SK-N-SH (cell line): Measurements from ENCODE around the gene CACNA1E. TPM values are rescaled to one million over a fixed set of nuclear protein-coding genes. Genes with fewer than 3 reads are reported as not detected.

Source experiments
- CTCF ChIA-PET: fragments of 300-600, 350-600 bp; formaldehyde crosslinking; extraction: SDS; loops from one replicate; lab custom pipeline; 2021; lab: Yijun Ruan, JAX
- POLR2A ChIA-PET: fragments of 350-600 bp; sonication (Branson Sonifier 250); formaldehyde crosslinking; extraction: SDS; loops from one replicate; lab custom pipeline; 2020; ENCODE audit warnings: antibody characterized with exemption, inconsistent platforms; lab: Yijun Ruan, JAX
- DNase-seq: peaks from one replicate; pipeline ENCODE4 v3.0.0; 2012
- H2AFZ ChIP-seq: fragments of 200-600 bp; sonication (generic); 2 replicates; pipeline ENCODE4 v1.8.1; 2016; ENCODE audit warnings: antibody characterized with exemption, mild to moderate bottlenecking, low read depth
- H3F3A ChIP-seq: fragments of 200-600 bp; sonication (generic); replicated peaks from 2 replicates; pipeline ENCODE3; 2016; ENCODE audit warnings: antibody characterized with exemption, mild to moderate bottlenecking; ENCODE audit not compliant: insufficient read depth
- H3K27ac ChIP-seq, 2 experiments: fragments of 200-500 bp in 1 of 2; fragments of 200-600 bp in 1 of 2; sonication (Bioruptor generic) in 1 of 2; sonication (generic), shearing (Covaris generic) in 1 of 2; 2 replicates each; pipeline versions ENCODE4 v1.5.1 to v1.6.1; 2014 to 2016; ENCODE audit warnings: low read depth in 2 of 2, inconsistent platforms in 1 of 2, low read length in 1 of 2, mild to moderate bottlenecking in 1 of 2, mixed read lengths in 1 of 2
- H3K27me3 ChIP-seq: fragments of 200-600 bp; sonication (generic), shearing (Covaris generic); 2 replicates; pipeline ENCODE4 v1.6.1; 2016; ENCODE audit warnings: mixed run types; ENCODE audit not compliant: insufficient read depth
- H3K36me3 ChIP-seq, 2 experiments: fragments of 200-500 bp in 1 of 2; fragments of 200-600 bp in 1 of 2; sonication (Bioruptor generic) in 1 of 2; sonication (generic) in 1 of 2; replicated peaks in 1 of 2; 2 replicates each; pipeline versions ENCODE3 to v1.5.1; 2014 to 2016; ENCODE audit warnings: low read length in 1 of 2, mild to moderate bottlenecking in 1 of 2; ENCODE audit not compliant: insufficient read depth in 2 of 2, control insufficient read depth in 1 of 2
- H3K4me1 ChIP-seq, 2 experiments: fragments of 200-500 bp in 1 of 2; fragments of 200-600 bp in 1 of 2; sonication (Bioruptor generic) in 1 of 2; sonication (generic), shearing (Covaris generic) in 1 of 2; 2 replicates each; pipeline versions ENCODE4 v1.5.1 to v1.6.1; 2014 to 2016; ENCODE audit warnings: low read depth in 1 of 2, low read length in 1 of 2, mixed run types in 1 of 2; ENCODE audit not compliant: insufficient read depth in 2 of 2, control insufficient read depth in 1 of 2
- H3K4me2 ChIP-seq: fragments of 200-600 bp; sonication (generic), shearing (Covaris generic); 2 replicates; pipeline ENCODE4 v1.6.1; 2017; ENCODE audit warnings: mixed run types
- H3K4me3 ChIP-seq, 2 experiments: fragments of 200-500 bp in 1 of 2; fragments of 200-600 bp in 1 of 2; sonication (Bioruptor generic) in 1 of 2; sonication (generic), shearing (Covaris generic) in 1 of 2; 2 replicates each; pipeline versions ENCODE4 v1.5.1 to v1.8.1; 2014 to 2016; ENCODE audit warnings: low read depth in 2 of 2, inconsistent platforms in 1 of 2, low read length in 1 of 2, mild to moderate bottlenecking in 1 of 2, mixed read lengths in 1 of 2, moderate library complexity in 1 of 2
- H3K79me2 ChIP-seq: fragments of 200-600 bp; sonication (generic); 2 replicates; pipeline ENCODE4 v1.8.1; 2017; ENCODE audit warnings: mild to moderate bottlenecking; ENCODE audit not compliant: insufficient read depth
- H3K9ac ChIP-seq: fragments of 200-600 bp; sonication (generic); 2 replicates; pipeline ENCODE4 v1.6.1; 2017; ENCODE audit warnings: mixed run types
- H3K9me2 ChIP-seq: fragments of 200-600 bp; sonication (generic); 2 replicates; pipeline ENCODE4 v1.6.1; 2017; ENCODE audit warnings: mixed run types
- H3K9me3 ChIP-seq: fragments of 200-600 bp; sonication (generic); 2 replicates; pipeline ENCODE4 v1.6.1; 2017; ENCODE audit warnings: mixed run types, mild to moderate bottlenecking, moderate library complexity
- H4K20me1 ChIP-seq: fragments of 200-600 bp; sonication (generic); 2 replicates; pipeline ENCODE4 v1.6.1; 2017; ENCODE audit warnings: mild to moderate bottlenecking, mixed run types; ENCODE audit not compliant: insufficient read depth
- CTCF ChIP-seq: fragments of 200-600 bp; sonication (generic); IDR thresholded peaks from 2 replicates; pipeline ENCODE4 v1.6.1; 2017; ENCODE audit warnings: antibody characterized with exemption, mild to moderate bottlenecking, moderate library complexity
- EP300 ChIP-seq, 2 experiments: IDR thresholded peaks; 2 replicates each; pipeline versions ENCODE4 v1.4.0 to v1.6.1; 2012; ENCODE audit warnings: borderline replicate concordance in 1 of 2, low read depth in 1 of 2, low read length in 1 of 2
- EZH2phosphoT487 ChIP-seq: fragments of 200-600 bp; sonication (generic); IDR thresholded peaks from 2 replicates; pipeline ENCODE4 v1.6.1; 2017; ENCODE audit warnings: low read depth, mixed run types, mild to moderate bottlenecking, antibody characterized with exemption, moderate library complexity, borderline replicate concordance
- FOSL2 ChIP-seq: IDR thresholded peaks from 2 replicates; pipeline ENCODE4 v1.4.0; 2012; ENCODE audit warnings: low read depth, mild to moderate bottlenecking, moderate library complexity, borderline replicate concordance
- FOXM1 ChIP-seq: IDR thresholded peaks from 2 replicates; pipeline ENCODE4 v1.4.0; 2012; ENCODE audit warnings: low read depth, mild to moderate bottlenecking
- GABPA ChIP-seq: IDR thresholded peaks from 2 replicates; pipeline ENCODE4 v1.4.0; 2012; ENCODE audit warnings: low read depth, mild to moderate bottlenecking
- IRF3 ChIP-seq: fragments of 150-350 bp; IDR thresholded peaks from 2 replicates; pipeline ENCODE4 v1.6.1; 2016; ENCODE audit warnings: mild to moderate bottlenecking, low read depth, low read length
- JUND ChIP-seq: IDR thresholded peaks from 2 replicates; pipeline ENCODE4 v1.4.0; 2012
- MAX ChIP-seq: IDR thresholded peaks from 2 replicates; pipeline ENCODE4 v1.4.0; 2012; ENCODE audit warnings: low read depth
- MEF2A ChIP-seq: IDR thresholded peaks from 2 replicates; pipeline ENCODE4 v1.4.0; 2012; ENCODE audit warnings: low read depth, borderline replicate concordance
- MXI1 ChIP-seq: IDR thresholded peaks from 2 replicates; pipeline ENCODE4 v1.6.1; 2012; ENCODE audit warnings: mild to moderate bottlenecking, low read depth, low read length, improper control_type of control experiment
- NRF1 ChIP-seq: IDR thresholded peaks from 2 replicates; pipeline ENCODE4 v1.6.1; 2012; ENCODE audit warnings: low read depth, mild to moderate bottlenecking, low read length
- PBX3 ChIP-seq: IDR thresholded peaks from 2 replicates; pipeline ENCODE4; 2012
- RAD21 ChIP-seq: IDR thresholded peaks from 2 replicates; pipeline ENCODE4 v1.6.1; 2012; ENCODE audit warnings: mild to moderate bottlenecking, low read length
- RCOR1 ChIP-seq: fragments of 150-350 bp; IDR thresholded peaks from 2 replicates; pipeline ENCODE4 v1.6.1; 2017; ENCODE audit warnings: antibody characterized with exemption, low read length
- RFX5 ChIP-seq: IDR thresholded peaks from 2 replicates; pipeline ENCODE4 v1.6.1; 2012; ENCODE audit warnings: mild to moderate bottlenecking, improper control_type of control experiment, low read length
- RXRA ChIP-seq: IDR thresholded peaks from 2 replicates; pipeline ENCODE4 v1.4.0; 2012; ENCODE audit warnings: low read depth, mild to moderate bottlenecking, borderline replicate concordance
- TCF12 ChIP-seq: IDR thresholded peaks from 2 replicates; pipeline ENCODE4 v1.4.0; 2012
- TEAD4 ChIP-seq: IDR thresholded peaks from 2 replicates; pipeline ENCODE4 v1.4.0; 2012; ENCODE audit warnings: mild to moderate bottlenecking, borderline replicate concordance; ENCODE audit not compliant: insufficient read depth
- USF1 ChIP-seq: IDR thresholded peaks from 2 replicates; pipeline ENCODE4 v1.4.0; 2012; ENCODE audit warnings: low read depth, borderline replicate concordance
- WGBS: methylation state at CpG from one replicate; pipeline ENCODE4 v1.1.6; 2017; ENCODE audit warnings: low lambda C conversion rate; 5-methylcytosine and 5-hydroxymethylcytosine counted together
- polyA plus RNA-seq, 3 experiments: library from polyadenylated mRNA; depleted of rRNA; stranded (reverse); fragments of >200 nt; gene quantifications; 2 replicates each; pipeline ENCODE4 v1.2.3, GENCODE V29; 2012

Gene CACNA1E
- polyA plus RNA-seq, 1 of the 3 experiments (the other 2 are of a cell fraction): not detected

- no peak for DNase-seq
- Histone ChIP-seq H3K36me3 (no peaks in the 10 kb centered on the region), H3K4me2 (no peak overlapping the region), H3K79me2 (no peaks in the 10 kb centered on the region), H3K9ac (no peak overlapping the region), H3K4me3 (no peak overlapping the region), H3K9me3 (no peaks in the 10 kb centered on the region), H3K4me1 (peaks cover 0 to 2% of the 10 kb centered on the region in 2 experiments; a peak in 1 of 4 replicates), H3K27ac (no peak overlapping the region), H4K20me1 (no peaks in the 10 kb centered on the region), H2AFZ (no peak overlapping the region), H3K9me2 (no peaks in the 10 kb centered on the region), H3K27me3 (no peaks in the 10 kb centered on the region), H3F3A (no peaks in the 10 kb centered on the region)
- POLR2A ChIA-PET: no interaction called here
- CTCF ChIA-PET: interaction anchor here (2.9 kb wide), 1 partner anchor 20 kb away, joined by 8 read pairs; no protein-coding TSS in a partner anchor
- no peak for TF ChIP-seq IRF3
- TF ChIP-seq TCF12: no peak
- TF ChIP-seq JUND: no peak
- TF ChIP-seq EP300 (IDR thresholded peaks at IDR 0.05; ENCODE audit: borderline replicate concordance in 1 of 2, low read depth in 1 of 2, low read length in 1 of 2): no peak
- no peak for TF ChIP-seq FOXM1
- no peak for TF ChIP-seq MXI1
Observed at GRCh38 chr1:181445436-181445835, 37.9 kb upstream of the CACNA1E start.

GRCh38 chr1:181448461-181448860 lies 34.9 kb upstream of the CACNA1E start:
- Histone ChIP-seq H3K4me2 (no peak overlapping the region), H4K20me1 (no peaks in the 10 kb centered on the region), H3K9ac (no peak overlapping the region), H3K36me3 (no peaks in the 10 kb centered on the region), H3K9me3 (no peaks in the 10 kb centered on the region), H3K79me2 (no peaks in the 10 kb centered on the region), H3K27me3 (no peaks in the 10 kb centered on the region), H3F3A (no peaks in the 10 kb centered on the region), H3K4me1 (peaks cover 0 to 2% of the 10 kb centered on the region in 2 experiments; a peak in 1 of 4 replicates), H3K27ac (no peak overlapping the region), H3K9me2 (no peaks in the 10 kb centered on the region), H2AFZ (no peak overlapping the region), H3K4me3 (no peak overlapping the region)
- WGBS: 22% methylated on average over 3 of the region's 3 CpGs
- no peak for DNase-seq
- ChIA-PET CTCF (interaction anchor here (1.8 kb wide), 1 partner anchor 24 kb away, joined by 9 read pairs; no protein-coding TSS in a partner anchor), POLR2A (no interaction called here)
- TF ChIP-seq RFX5: no peak
- TF ChIP-seq MAX: no peak
- TF ChIP-seq FOXM1: no peak
- no peak for TF ChIP-seq RXRA
- TF ChIP-seq NRF1: no peak
- TF ChIP-seq RAD21: no peak
- no peak for TF ChIP-seq TEAD4
- no peak for TF ChIP-seq EZH2phosphoT487
- TF ChIP-seq RCOR1: no peak
- no peak for TF ChIP-seq TCF12
- no peak for TF ChIP-seq GABPA
- TF ChIP-seq PBX3: no peak
- TF ChIP-seq USF1: no peak
- TF ChIP-seq MEF2A: no peak
- no peak for TF ChIP-seq CTCF
- no peak for TF ChIP-seq IRF3
- no peak for TF ChIP-seq EP300 (IDR thresholded peaks at IDR 0.05; ENCODE audit: borderline replicate concordance in 1 of 2, low read depth in 1 of 2, low read length in 1 of 2)
- TF ChIP-seq FOSL2: no peak
